ENCODE results near the gene BIN1.

Gene BIN1

DNA sequence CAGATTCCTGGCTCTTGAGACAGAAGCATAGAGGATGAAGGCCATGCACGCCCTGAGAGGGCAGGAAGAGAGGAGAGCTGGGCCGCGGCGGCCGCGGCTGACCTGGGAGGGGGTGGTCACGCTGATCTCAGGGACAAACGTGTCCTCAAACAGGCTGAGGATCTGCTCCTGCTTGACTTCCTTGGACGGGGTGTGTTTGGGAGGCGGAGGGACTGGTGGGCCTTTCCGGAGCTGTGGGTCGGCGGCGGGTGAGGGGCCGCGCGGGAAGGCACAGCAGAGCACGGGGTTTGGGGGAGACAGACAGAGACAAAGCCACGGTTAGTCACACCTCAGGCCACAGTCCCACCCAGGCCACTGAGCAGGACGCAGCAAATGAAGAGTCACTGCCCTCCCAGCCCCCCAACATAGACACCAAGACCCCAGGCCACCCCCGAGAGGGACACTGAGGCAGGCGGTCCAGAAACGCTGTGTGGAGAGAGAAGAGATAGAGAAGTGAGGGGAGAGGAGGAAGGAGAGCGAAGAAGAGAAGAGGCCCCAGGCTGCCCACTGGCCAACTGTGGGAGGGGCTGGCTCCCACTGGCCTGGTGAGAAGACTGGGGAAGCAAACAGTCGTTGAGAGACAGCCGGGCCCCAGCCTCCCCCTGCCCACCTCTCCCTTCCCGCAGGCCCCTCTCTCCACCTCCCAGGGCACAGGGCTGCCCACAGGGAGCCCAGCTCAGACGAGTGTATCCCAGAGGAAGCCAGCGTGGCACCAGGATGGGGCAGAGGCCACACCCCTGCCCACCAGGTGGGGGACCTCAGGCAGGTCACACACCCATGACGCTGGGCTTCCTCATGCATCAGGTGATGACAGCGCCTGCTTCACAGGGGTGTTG lies 49.3 kb downstream of the BIN1 start:
- FAIRE-seq, result no peak

GRCh38 chr2:127056631-127057370 lies 50.2 kb downstream of the BIN1 start:
- no peak for FAIRE-seq

- no peak for FAIRE-seq
These were observed 50.9 kb downstream of the BIN1 start for GRCh38 chr2:127056086-127056485.

- no peak for FAIRE-seq
These were observed 51.2 kb downstream of the BIN1 start for GRCh38 chr2:127055786-127056076.

GRCh38 chr2:127054996-127055785 lies 51.8 kb downstream of the BIN1 start:
- no peak for FAIRE-seq

DNA sequence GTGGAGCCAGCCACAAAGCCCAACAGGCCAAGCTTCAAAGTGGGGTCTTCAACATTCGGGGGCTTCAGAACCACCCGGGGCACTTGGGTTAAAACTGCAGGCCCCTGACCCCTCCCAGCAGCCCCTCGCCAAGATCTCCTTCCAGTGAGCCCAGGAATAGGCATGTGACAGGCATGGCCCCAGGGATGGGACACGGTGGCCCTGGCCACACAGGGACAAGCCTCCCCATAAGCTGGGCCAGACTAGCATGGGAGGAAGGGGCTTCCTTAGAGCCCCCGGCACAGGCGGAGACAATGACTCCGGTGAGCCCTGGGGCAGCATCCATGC lies 52.4 kb downstream of the BIN1 start:
- FAIRE-seq, result no peak

DNA sequence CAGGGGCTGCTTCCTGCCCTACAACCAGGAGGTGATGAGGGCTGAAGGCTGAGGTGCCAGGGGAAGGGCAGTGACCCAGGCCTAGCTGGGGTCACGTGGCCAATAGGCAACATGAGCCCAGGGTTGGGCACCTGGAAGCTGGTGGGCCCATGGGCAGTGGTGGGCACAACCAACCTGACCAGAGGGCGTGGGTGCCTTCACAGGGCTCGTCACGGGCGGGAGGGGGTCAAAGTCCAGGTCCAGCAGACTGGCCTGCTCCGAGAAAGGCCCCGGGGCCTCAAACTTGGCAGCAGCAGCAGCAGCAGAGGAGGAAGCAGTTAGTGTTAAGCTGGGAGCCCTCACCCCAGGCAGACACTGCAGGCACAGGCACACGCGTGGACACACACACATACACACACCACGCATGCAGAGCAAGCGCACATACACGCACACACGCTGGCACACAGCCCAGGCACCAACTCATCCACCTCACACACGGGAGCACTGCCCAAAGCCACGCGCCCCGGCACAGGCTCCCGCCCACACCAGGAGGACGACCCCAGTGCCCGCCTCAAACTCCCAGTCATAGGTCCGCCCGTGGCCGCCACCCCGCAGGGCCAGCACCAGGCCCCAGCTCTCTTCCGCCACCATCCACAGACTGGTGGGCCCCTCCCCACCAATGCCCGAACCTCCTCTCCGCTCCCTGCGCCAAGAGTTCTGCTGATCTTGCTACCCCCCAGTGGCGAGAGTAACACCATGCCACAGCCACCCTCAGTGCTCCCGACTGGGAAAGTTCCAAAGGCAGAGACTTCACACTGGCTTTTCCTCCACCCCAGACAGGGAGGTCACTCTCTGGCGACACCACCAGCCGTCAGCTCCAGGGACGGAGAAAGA lies 53.0 kb downstream of the BIN1 start:
- no peak for FAIRE-seq

- no peak for FAIRE-seq
These were observed 53.9 kb downstream of the BIN1 start for GRCh38 chr2:127052771-127053691.

DNA sequence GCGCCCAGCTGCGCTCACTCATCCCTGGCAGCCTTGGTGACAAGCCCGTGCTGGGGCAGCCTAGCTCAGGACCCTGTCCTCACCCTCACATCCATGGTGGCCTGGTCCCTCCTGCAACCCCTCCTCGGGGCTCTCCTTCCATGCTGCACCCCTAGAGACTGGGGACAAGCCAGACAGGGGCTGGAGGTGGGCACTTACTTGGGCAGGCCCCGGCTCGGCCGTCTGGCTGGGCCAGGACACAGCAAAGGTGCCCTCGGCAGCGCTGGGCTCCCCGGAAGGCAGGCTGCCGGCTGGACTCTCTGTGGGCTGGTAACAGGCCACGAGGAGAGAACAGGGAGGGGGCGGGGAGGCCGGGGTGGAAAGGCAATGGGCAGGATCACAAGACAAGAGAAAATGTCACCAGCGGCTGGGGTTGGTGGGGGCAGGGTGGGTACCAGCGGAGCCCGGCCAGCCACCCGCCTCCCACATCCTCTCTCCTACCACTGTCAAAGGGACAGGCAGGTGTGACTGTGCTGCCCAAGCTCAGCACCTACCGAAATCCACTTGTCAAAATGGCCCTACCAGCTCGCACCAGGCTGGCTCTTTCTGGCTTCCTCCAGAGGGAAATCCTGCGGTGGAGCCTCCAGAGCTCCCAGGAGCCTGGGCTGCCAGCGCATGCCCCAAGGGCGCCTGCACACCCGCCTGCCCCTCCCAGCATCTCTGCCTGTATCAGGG lies 54.7 kb downstream of the BIN1 start:
- no peak for FAIRE-seq

DNA sequence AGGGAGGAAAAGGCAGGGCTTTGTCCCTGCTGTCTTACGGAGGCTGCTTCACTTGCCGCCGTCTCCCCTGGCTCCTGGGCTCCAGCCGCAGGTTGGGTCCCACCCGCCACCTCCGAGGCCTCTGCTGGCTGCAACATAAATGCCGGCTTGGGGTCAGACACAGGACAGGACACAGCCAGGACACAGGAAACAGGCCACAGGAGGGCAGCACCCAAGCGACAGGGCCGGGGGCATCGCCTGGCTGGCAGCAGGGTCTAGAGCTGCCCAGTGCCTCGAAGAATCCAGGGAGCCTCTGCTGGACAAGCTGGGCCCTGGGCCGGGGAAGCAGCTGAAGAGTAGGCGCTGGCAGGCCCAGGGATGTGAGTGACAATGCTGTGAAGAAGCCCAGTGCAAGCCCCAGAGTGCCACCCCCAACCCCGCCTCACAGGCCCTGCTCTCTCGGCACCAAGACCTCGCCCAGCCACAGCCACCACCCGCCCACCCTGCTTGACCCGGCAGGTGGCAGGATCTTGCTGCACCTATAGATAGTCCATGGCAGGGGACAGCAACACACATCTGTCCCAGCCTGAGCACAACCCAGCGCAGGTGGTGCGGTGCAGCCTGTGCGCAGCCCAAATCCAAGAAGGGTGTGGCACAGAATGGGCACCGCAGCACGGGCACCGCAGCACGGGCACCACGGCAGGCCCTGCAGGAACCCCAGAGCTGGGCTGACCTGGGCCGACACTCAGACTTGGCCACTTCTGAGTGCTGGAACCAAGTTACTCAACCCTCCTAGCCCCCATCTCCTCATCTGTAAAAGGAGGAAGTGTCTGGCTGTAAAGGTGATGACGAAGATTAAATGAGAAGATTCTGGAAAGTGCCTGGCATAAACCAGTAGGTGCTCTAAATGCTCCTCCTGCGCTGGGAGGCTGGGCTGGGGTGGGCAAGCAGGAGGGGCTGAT lies 55.6 kb downstream of the BIN1 start:
- no peak for FAIRE-seq

DNA sequence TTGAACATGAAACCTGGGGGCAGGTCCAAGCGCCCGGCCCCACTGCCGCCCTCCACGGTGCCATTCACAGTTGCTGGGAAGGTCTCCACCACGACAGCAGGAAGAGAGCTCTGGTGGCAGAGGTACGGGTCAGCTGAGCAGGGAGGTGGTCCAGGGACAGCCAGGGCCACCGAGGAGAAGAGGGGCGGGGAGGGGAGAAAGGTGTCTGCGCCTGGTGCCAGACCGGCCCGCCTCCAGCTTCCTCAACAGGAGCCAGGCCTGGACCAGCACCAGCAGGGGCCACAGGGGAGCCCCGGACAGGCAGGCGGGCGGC lies 56.2 kb downstream of the BIN1 start:
- FAIRE-seq, result no peak

- FAIRE-seq, result no peak
These were observed 56.8 kb downstream of the BIN1 start for GRCh38 chr2:127049927-127050802.

DNA sequence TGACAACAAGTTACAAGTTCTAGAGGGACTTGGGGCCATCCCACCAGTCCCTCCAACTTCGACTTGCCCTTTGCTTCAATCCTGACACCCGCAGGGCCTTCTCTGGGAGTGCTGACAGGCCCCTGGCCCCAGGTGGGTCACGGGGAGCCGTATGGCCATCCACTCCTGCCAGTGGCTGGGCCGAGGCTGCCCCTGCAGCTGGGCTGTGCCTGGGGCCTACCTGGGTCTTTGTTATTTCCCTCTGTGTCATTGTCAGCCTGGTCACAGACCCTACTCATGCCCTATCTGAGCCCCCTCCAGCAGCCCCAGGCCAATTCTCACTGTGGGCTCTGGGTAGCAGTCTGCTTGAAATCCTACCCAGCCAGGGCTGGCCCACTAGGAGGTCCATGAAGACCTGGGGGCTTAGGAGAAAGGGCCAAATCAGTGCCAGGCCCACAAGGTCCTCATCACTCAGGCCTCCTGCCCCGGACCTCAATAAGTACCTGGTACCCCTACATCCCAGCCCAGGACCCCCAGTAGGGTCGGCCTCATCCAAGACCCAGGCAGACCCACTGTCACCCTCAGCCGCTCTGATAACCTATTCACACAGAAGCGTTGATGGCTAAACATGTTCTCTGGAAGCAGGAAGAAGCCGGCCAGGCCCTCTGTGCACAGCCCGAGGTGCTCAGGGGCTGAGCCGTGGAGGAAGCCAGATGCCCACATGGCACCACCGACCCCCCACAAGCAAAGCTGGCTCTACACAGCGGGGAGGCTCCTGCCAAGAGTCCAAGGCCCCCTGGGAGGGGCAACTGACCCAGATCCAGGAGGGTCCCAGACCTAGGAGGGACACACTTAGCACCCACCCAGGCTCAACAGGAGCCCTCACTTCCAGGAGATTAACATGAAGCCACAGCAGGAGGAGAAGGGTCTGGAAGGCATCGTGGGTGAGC lies 57.7 kb downstream of the BIN1 start:
- FAIRE-seq, result no peak

- no peak for FAIRE-seq
These were observed 58.4 kb downstream of the BIN1 start for GRCh38 chr2:127048618-127048935.

- FAIRE-seq, result no peak
These were observed 59.0 kb downstream of the BIN1 start for GRCh38 chr2:127047716-127048617.

- no peak for FAIRE-seq
These were observed 59.9 kb downstream of the BIN1 start for GRCh38 chr2:127047054-127047453.

GRCh38 chr2:127046579-127046978 lies 60.4 kb downstream of the BIN1 start:
- FAIRE-seq, result no peak

Measured in endometrium (tissue), 2 donors.